HCT116 (cell line): ENCODE data around the gene CRIM1. TPM values are rescaled to one million over a fixed set of nuclear protein-coding genes. Genes with fewer than 3 reads are reported as not detected.

ENCODE experiments used
- ATAC-seq: fragments of 200-7000 bp; cut with Tn5 transposase; 2 replicates; pipeline ENCODE4 v1.9.1; 2020; ENCODE audit warnings: mild to moderate bottlenecking, moderate library complexity
- BruUV-seq: library from RNA; stranded (reverse); fragments of 400-500 nt; replicated peaks from 2 replicates; lab custom pipeline; 2021; lab: Mats Ljungman, UMichigan
- CTCF ChIA-PET: fragments of 300-600 bp; sonication (Branson Sonifier 250); formaldehyde crosslinking; loops from one replicate; lab custom pipeline; 2021; ENCODE audit warnings: antibody characterized with exemption; lab: Charles Lee
- POLR2A ChIA-PET: fragments of 300-600, 350-600 bp; sonication (Branson Sonifier 250); formaldehyde crosslinking; loops from one replicate; lab custom pipeline; 2021; ENCODE audit warnings: antibody characterized with exemption; lab: Charles Lee
- RAD21 ChIA-PET, 2 experiments: fragments of 300-600 bp; sonication (Branson Sonifier 250); formaldehyde crosslinking; loops; one replicate each; lab custom pipeline; 2023; ENCODE audit warnings: low total read pairs in 2 of 2; ENCODE audit not compliant: uncharacterized antibody in 2 of 2, unreplicated experiment in 2 of 2, low non-redundant PET in 1 of 2; lab: Charles Lee
- DNase-seq: peaks from one replicate; pipeline ENCODE4 v3.0.0-alpha.2; 2010; ENCODE audit warnings: low read depth, low spot score
- H2AFZ ChIP-seq: fragments of 200-600 bp; shearing (Covaris generic), sonication (generic); 2 replicates; pipeline ENCODE4 v1.6.1; 2017; ENCODE audit warnings: low read depth, mixed run types, mixed read lengths, antibody characterized with exemption, low read length; ENCODE audit not compliant: poor library complexity, severe bottlenecking
- H3K27ac ChIP-seq: 2 replicates; pipeline ENCODE4 v1.5.1; 2012; ENCODE audit warnings: low read depth, low read length
- H3K27me3 ChIP-seq: fragments of 200-600 bp; sonication (generic); 2 replicates; pipeline ENCODE4 v1.6.1; 2016; ENCODE audit warnings: mixed run types, low read length, mixed read lengths; ENCODE audit not compliant: insufficient read depth
- H3K36me3 ChIP-seq, 2 experiments: fragments of 200-500 bp in 1 of 2; fragments of 200-600 bp in 1 of 2; sonication (Bioruptor generic) in 1 of 2; sonication (generic) in 1 of 2; 2 replicates each; pipeline versions ENCODE4 v1.5.1 to v1.6.1; 2014 to 2016; ENCODE audit warnings: low read length in 2 of 2, inconsistent platforms in 1 of 2, mixed read lengths in 1 of 2, mixed run types in 1 of 2; ENCODE audit not compliant: insufficient read depth in 2 of 2, control insufficient read depth in 1 of 2
- H3K4me1 ChIP-seq, 2 experiments: fragments of 200-600 bp in 1 of 2; sonication (generic) in 1 of 2; 2 replicates each; pipeline versions ENCODE4 v1.5.1 to v1.6.1; 2012 to 2017; ENCODE audit warnings: low read length in 2 of 2, inconsistent platforms in 1 of 2, mild to moderate bottlenecking in 1 of 2, mixed read lengths in 1 of 2, mixed run types in 1 of 2, moderate library complexity in 1 of 2; ENCODE audit not compliant: insufficient read depth in 2 of 2, control insufficient read depth in 1 of 2
- H3K4me2 ChIP-seq: fragments of 200-600 bp; sonication (generic); 2 replicates; pipeline ENCODE4 v1.6.1; 2017; ENCODE audit warnings: mixed run types, low read length, mixed read lengths
- H3K4me3 ChIP-seq, 2 experiments: fragments of 200-600 bp in 1 of 2; sonication (generic) in 1 of 2; replicated peaks in 1 of 2; 2 replicates each; pipeline ENCODE4 v1.5.1; 2011 to 2016; ENCODE audit warnings: low read length in 2 of 2, control low read depth in 1 of 2, low read depth in 1 of 2, mild to moderate bottlenecking in 1 of 2, mixed read lengths in 1 of 2, mixed run types in 1 of 2
- H3K79me2 ChIP-seq: fragments of 200-600 bp; sonication (generic); 2 replicates; pipeline ENCODE4 v1.6.1; 2017; ENCODE audit warnings: mild to moderate bottlenecking, mixed run types, low read length, moderate library complexity, mixed read lengths; ENCODE audit not compliant: insufficient read depth
- H3K9ac ChIP-seq: fragments of 200-600 bp; sonication (generic); 2 replicates; pipeline ENCODE4 v1.6.1; 2016; ENCODE audit warnings: low read length, mixed read lengths
- H3K9me2 ChIP-seq: fragments of 200-600 bp; sonication (generic), shearing (Covaris generic); 2 replicates; pipeline ENCODE4 v1.6.1; 2017; ENCODE audit warnings: mixed run types, mild to moderate bottlenecking, moderate library complexity; ENCODE audit not compliant: insufficient read depth
- H3K9me3 ChIP-seq, 2 experiments: fragments of 200-500 bp in 1 of 2; fragments of 200-600 bp in 1 of 2; sonication (Bioruptor generic) in 1 of 2; sonication (generic) in 1 of 2; 2 replicates each; pipeline ENCODE4 v1.6.1; 2014 to 2017; ENCODE audit warnings: low read length in 2 of 2, mixed read lengths in 2 of 2, inconsistent platforms in 1 of 2, low read depth in 1 of 2, mild to moderate bottlenecking in 1 of 2, mixed run types in 1 of 2, moderate library complexity in 1 of 2; ENCODE audit not compliant: control insufficient read depth in 1 of 2, insufficient read depth in 1 of 2
- H4K20me1 ChIP-seq: fragments of 200-600 bp; sonication (generic), shearing (Covaris generic); 2 replicates; pipeline ENCODE4 v1.6.1; 2017; ENCODE audit warnings: mixed run types, mild to moderate bottlenecking, moderate library complexity; ENCODE audit not compliant: insufficient read depth
- CBX3 ChIP-seq: IDR thresholded peaks from 2 replicates; pipeline ENCODE4 v1.6.1; 2012; ENCODE audit warnings: low read depth
- CEBPB ChIP-seq: IDR thresholded peaks from 2 replicates; pipeline ENCODE4 v1.6.1; 2012; ENCODE audit warnings: low read depth
- CTCF ChIP-seq, 3 experiments: fragments of 200-600 bp in 1 of 3; sonication (generic) in 1 of 3; IDR thresholded peaks in 2 of 3; conservative IDR thresholded peaks in 1 of 3; 2 replicates each; pipeline ENCODE4 v1.5.1; 2012 to 2017; ENCODE audit warnings: low read depth in 2 of 3, low read length in 2 of 3, antibody characterized with exemption in 1 of 3, borderline replicate concordance in 1 of 3, control low read depth in 1 of 3, mild to moderate bottlenecking in 1 of 3, mixed read lengths in 1 of 3, mixed run types in 1 of 3, moderate library complexity in 1 of 3; ENCODE audit not compliant: insufficient read depth in 1 of 3
- EGR1 ChIP-seq: IDR thresholded peaks from 2 replicates; pipeline ENCODE4 v1.6.1; 2012; ENCODE audit warnings: low read depth
- ELF1 ChIP-seq: IDR thresholded peaks from 2 replicates; pipeline ENCODE4 v1.6.1; 2012; ENCODE audit warnings: low read depth, borderline replicate concordance
- EZH2phosphoT487 ChIP-seq: fragments of 200-600 bp; IDR thresholded peaks from 2 replicates; pipeline ENCODE4 v1.6.1; 2018; ENCODE audit warnings: antibody characterized with exemption, borderline replicate concordance
- FOSL1 ChIP-seq: IDR thresholded peaks from 2 replicates; pipeline ENCODE4 v1.6.1; 2012; ENCODE audit warnings: low read depth
- POLR2A ChIP-seq: IDR thresholded peaks from 2 replicates; pipeline ENCODE4 v1.7.0; 2011; ENCODE audit warnings: borderline replicate concordance; ENCODE audit not compliant: insufficient read depth, insufficient read length; ENCODE audit errors: extremely low read depth
- POLR2AphosphoS5 ChIP-seq: IDR thresholded peaks from 2 replicates; pipeline ENCODE4 v1.6.1; 2011; ENCODE audit warnings: mild to moderate bottlenecking, low read depth, low read length, moderate library complexity
- RAD21 ChIP-seq: IDR thresholded peaks from 2 replicates; pipeline ENCODE4 v1.6.1; 2012; ENCODE audit warnings: low read depth, mild to moderate bottlenecking
- SIN3A ChIP-seq: IDR thresholded peaks from 2 replicates; pipeline ENCODE4 v1.6.1; 2012; ENCODE audit warnings: low read depth
- SP1 ChIP-seq: IDR thresholded peaks from 2 replicates; pipeline ENCODE4 v1.6.1; 2012; ENCODE audit warnings: low read depth
- SRF ChIP-seq: IDR thresholded peaks from 2 replicates; pipeline ENCODE4 v1.6.1; 2012; ENCODE audit warnings: low read depth
- TCF7L2 ChIP-seq: IDR thresholded peaks from 2 replicates; pipeline ENCODE4 v1.7.0; 2011; ENCODE audit warnings: borderline replicate concordance, inconsistent platforms; ENCODE audit not compliant: insufficient read depth, insufficient read length; ENCODE audit errors: extremely low read depth
- YY1 ChIP-seq: IDR thresholded peaks from 2 replicates; pipeline ENCODE4 v1.6.1; 2011; ENCODE audit warnings: low read length, low read depth, moderate library complexity, mild to moderate bottlenecking; ENCODE audit not compliant: insufficient replicate concordance; ENCODE audit errors: extremely low read depth
- ZFX ChIP-seq: fragments of 450-650 bp; IDR thresholded peaks from 2 replicates; pipeline ENCODE4 v1.6.1; 2017
- ZNF274 ChIP-seq: fragments of 200-500 bp; sonication (Bioruptor generic); IDR thresholded peaks from 2 replicates; pipeline ENCODE4 v1.6.1; 2014; ENCODE audit warnings: mild to moderate bottlenecking, low read depth, low read length, inconsistent platforms
- intact Hi-C: fragments of 100-400 bp; cut with micrococcal nuclease; formaldehyde crosslinking; loops from 2 replicates; pipeline ENCODE4 v1.10.0; 2022
- total RNA-seq: library from RNA; stranded (reverse); gene quantifications from one replicate; pipeline ENCODE4 v1.2.1, GENCODE V29; 2021; ENCODE audit not compliant: unreplicated experiment
- TF ChIP-seq, protein P1 (sequence below): IDR thresholded peaks from 2 replicates; pipeline ENCODE4 v1.6.1; 2011; ENCODE audit warnings: mild to moderate bottlenecking, low read length, moderate library complexity; ENCODE audit not compliant: insufficient replicate concordance; ENCODE audit errors: extremely low read depth
- TF ChIP-seq, protein P2 (sequence below): IDR thresholded peaks from 2 replicates; pipeline ENCODE4 v1.6.1; 2012

Gene CRIM1
- total RNA-seq, 1 experiment from 2014 or later = 27.2 TPM

- no peak overlapping the region for H3K27ac ChIP-seq
- ChIA-PET RAD21 (no interaction called here), POLR2A (no interaction called here)
Measured at GRCh38 chr2:36430549-36430948, 75.0 kb downstream of the CRIM1 start.

DNA sequence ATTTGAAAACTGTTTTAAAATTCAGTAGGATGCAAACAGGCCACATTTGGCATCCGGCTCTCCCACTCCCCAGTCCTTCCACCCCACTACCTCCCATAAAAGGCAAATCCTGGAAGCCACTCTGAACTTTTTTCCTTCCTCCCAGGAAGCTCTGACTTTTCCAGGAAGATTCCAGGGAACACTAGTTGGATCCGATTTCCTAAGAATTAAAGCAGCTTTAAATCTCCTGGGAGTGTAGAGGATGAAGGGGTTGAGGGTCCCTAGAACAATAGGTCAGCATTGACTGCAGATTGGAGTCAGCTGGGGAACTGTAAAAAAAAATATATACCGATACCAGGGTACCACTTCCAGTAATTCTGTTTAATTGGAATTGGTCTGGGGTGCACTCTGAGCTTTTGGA is 76.9 kb downstream of the CRIM1 start:
- CTCF ChIA-PET = no interaction called here
- TF ChIP-seq ZFX = no peak
- no peak for TF ChIP-seq ELF1
- TF ChIP-seq RAD21 = no peak
- no peak for TF ChIP-seq CBX3
- no peak for TF ChIP-seq CEBPB
- TF ChIP-seq YY1 = no peak
- no peak for TF ChIP-seq FOSL1
- no peak for TF ChIP-seq ZNF274
- no peak for TF ChIP-seq CTCF (IDR thresholded peaks at IDR 0.05 in 2 of 3, conservative IDR thresholded peaks at IDR 0.05 in 1 of 3; ENCODE audit: borderline replicate concordance in 1 of 3, insufficient read depth in 1 of 3, low read depth in 2 of 3, low read length in 2 of 3)
- TF ChIP-seq POLR2AphosphoS5 = no peak
- no peak for TF ChIP-seq SP1
- no peak for TF ChIP-seq POLR2A
- TF ChIP-seq, protein P1, sequence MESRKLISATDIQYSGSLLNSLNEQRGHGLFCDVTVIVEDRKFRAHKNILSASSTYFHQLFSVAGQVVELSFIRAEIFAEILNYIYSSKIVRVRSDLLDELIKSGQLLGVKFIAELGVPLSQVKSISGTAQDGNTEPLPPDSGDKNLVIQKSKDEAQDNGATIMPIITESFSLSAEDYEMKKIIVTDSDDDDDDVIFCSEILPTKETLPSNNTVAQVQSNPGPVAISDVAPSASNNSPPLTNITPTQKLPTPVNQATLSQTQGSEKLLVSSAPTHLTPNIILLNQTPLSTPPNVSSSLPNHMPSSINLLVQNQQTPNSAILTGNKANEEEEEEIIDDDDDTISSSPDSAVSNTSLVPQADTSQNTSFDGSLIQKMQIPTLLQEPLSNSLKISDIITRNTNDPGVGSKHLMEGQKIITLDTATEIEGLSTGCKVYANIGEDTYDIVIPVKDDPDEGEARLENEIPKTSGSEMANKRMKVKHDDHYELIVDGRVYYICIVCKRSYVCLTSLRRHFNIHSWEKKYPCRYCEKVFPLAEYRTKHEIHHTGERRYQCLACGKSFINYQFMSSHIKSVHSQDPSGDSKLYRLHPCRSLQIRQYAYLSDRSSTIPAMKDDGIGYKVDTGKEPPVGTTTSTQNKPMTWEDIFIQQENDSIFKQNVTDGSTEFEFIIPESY = no peak
- no peak for TF ChIP-seq SRF
- TF ChIP-seq EZH2phosphoT487 = no peak
- intact Hi-C loops = no loop called here
- peaks cover 0 to 5% of the 10 kb centered on the region in 2 experiments; a peak in 2 of 4 replicates for H3K4me1 ChIP-seq
- DNase-seq (no peak), ATAC-seq (no peak)
- no peak overlapping the region for H3K27ac ChIP-seq
- POLR2A ChIA-PET = no interaction called here
- no peaks in the 10 kb centered on the region for H3K36me3 ChIP-seq
- no peaks in the 10 kb centered on the region for H3K27me3 ChIP-seq
- H3K9me3 ChIP-seq = no peaks in the 10 kb centered on the region
- no peak overlapping the region for H3K9ac ChIP-seq
- H3K79me2 ChIP-seq = peaks cover 29% of the 10 kb centered on the region
- H4K20me1 ChIP-seq = no peaks in the 10 kb centered on the region
- no peak overlapping the region for H2AFZ ChIP-seq
- no peak overlapping the region for H3K4me3 ChIP-seq
- no TSS peak for BruUV-seq
- RAD21 ChIA-PET = no interaction called here
- no peaks in the 10 kb centered on the region for H3K9me2 ChIP-seq
- no peak overlapping the region for H3K4me2 ChIP-seq

More at GRCh38 chr2:36430549-36430948, 75.0 kb downstream of the CRIM1 start:
- Histone ChIP-seq H3K9me2 (no peaks in the 10 kb centered on the region), H3K79me2 (peaks cover 34% of the 10 kb centered on the region), H2AFZ (no peak overlapping the region), H3K9ac (no peak overlapping the region), H3K36me3 (no peaks in the 10 kb centered on the region), H3K4me1 (0 out of 4 replicates have a peak, but pooled peaks cover 0 to 3% of the 10 kb centered on the region in 2 experiments), H3K27me3 (no peaks in the 10 kb centered on the region), H3K4me2 (no peak overlapping the region), H4K20me1 (no peaks in the 10 kb centered on the region), H3K9me3 (no peaks in the 10 kb centered on the region), H3K4me3 (no peak overlapping the region)
- no TSS peak for BruUV-seq
- ATAC-seq (no peak), DNase-seq (no peak)
- no peak for TF ChIP-seq SIN3A
- TF ChIP-seq SP1 = no peak
- TF ChIP-seq POLR2A = no peak
- TF ChIP-seq, protein P2, sequence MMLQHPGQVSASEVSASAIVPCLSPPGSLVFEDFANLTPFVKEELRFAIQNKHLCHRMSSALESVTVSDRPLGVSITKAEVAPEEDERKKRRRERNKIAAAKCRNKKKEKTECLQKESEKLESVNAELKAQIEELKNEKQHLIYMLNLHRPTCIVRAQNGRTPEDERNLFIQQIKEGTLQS = no peak
- no peak for TF ChIP-seq TCF7L2
- no peak for TF ChIP-seq EGR1
- intact Hi-C loops = no loop called here
- CTCF ChIA-PET = no interaction called here
